Activated naive CD4-positive, alpha-beta T cell treated with anti-CD3 and anti-CD28 coated beads, Interleukin-2, amount 10 ng/mL, durations not matched to agents 7 days and 5 days (primary cell): ENCODE results near the gene LENG9.
"Not testable (repeated sequence)": the region's sequence is repeated elsewhere in the genome, so short reads cannot be mapped to it uniquely, and the experiment has no call there.

Experiments
- CTCF ChIA-PET: fragments of 350-600 bp; sonication (Branson Sonifier 250); formaldehyde crosslinking; loops from one replicate; lab custom pipeline; 2021; ENCODE audit warnings: antibody characterized with exemption; lab: Charles Lee
- DNase-seq: peaks from one replicate; pipeline ENCODE4 v3.0.0-alpha.2; 2020
- H3K27ac Mint-ChIP-seq: one replicate; pipeline ENCODE4 v1.8.0; 2021; ENCODE audit warnings: mild to moderate bottlenecking, moderate library complexity, mixed read lengths
- H3K27me3 Mint-ChIP-seq: one replicate; pipeline ENCODE4 v1.8.0; 2021; ENCODE audit warnings: mild to moderate bottlenecking, mixed read lengths
- H3K36me3 Mint-ChIP-seq: one replicate; pipeline ENCODE4 v1.8.0; 2021; ENCODE audit warnings: mixed read lengths
- H3K4me1 Mint-ChIP-seq: one replicate; pipeline ENCODE4 v1.8.0; 2021; ENCODE audit warnings: mixed read lengths
- H3K4me3 Mint-ChIP-seq: one replicate; pipeline ENCODE4 v1.8.0; 2021; ENCODE audit warnings: mild to moderate bottlenecking, moderate library complexity, mixed read lengths
- H3K9me3 Mint-ChIP-seq: one replicate; pipeline ENCODE4 v1.8.0; 2021; ENCODE audit warnings: mixed read lengths

LENG9 gene

DNA sequence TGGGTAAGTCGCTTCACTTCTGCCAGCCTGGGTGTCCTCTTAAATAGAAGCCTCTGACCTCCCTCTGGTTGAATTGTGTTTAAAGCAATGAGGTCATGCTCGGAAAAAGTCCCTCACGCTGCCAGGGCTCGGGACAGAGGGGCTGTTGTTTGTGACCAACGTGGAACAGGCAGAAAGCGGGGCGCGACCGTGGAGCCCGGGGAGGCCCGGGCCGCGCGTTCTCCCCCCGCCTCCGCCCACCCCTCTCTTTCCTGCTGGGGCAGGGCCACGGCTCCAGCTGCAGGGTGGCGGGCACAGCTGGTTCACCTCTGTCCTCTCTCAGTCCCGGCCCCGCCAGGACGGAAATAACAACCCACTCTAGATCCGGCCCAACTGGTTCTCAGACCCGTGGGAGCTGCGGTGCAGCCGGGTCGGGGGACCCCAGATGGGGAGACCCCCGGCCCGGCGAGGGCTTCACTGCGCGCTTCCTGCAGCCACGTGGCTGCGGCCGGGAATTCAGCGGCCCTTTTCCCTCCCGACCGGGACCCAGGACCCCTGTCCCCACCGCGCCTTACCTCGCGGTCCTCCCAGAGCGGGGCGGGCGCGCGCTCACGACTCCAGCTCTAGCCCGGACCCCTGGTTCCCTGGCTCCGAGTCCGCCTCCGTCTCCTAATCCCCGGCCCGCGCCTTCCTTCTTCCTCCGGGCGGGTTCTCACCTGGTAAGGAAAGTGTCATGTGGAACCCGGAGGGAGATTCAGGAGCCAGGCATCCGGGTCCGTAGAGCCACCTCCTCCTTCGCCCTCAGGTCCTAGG lies 7.6 kb upstream of the LENG9 start:
- H3K4me3 Mint-ChIP-seq, result no peak overlapping the region
- H3K27ac Mint-ChIP-seq, result no peak overlapping the region
- CTCF ChIA-PET, result no interaction called here
- peaks cover 8% of the 10 kb centered on the region for H3K4me1 Mint-ChIP-seq
- peaks cover 64% of the 10 kb centered on the region for H3K27me3 Mint-ChIP-seq
- H3K36me3 Mint-ChIP-seq, result no peaks in the 10 kb centered on the region
- no peaks in the 10 kb centered on the region for H3K9me3 Mint-ChIP-seq
- no peak for DNase-seq

DNA sequence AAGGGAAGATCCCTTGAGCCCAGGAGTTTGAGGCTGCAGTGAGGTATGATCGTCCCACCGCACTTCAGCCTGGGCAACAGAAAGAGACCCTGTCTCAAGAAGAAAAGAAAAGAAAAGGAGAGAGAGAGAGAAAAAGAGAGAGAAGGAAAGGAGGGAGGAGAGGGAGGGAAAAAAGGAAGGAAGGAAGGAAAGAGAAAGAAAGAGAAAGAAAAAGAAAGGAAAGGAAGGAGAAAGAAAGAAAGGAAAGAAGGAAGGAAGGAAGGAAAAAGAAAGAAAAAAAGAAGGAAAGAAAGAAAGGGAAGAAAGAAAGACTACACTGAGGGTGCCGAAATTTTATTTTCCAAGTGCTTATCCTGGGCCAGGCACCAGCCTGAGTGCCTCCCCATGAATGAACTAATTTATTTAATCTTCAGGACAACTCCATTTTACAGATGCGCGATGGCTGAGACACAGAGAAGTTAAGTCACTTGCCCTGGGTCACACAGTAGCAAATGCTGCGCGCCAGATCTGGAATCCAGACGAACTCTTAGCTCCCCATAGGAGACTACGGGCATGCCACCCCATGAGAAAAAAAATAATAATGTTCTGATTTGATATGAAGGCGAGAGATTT lies 6.8 kb upstream of the LENG9 start:
- Mint-ChIP-seq H3K9me3 (no peaks in the 10 kb centered on the region), H3K4me1 (peaks cover 12% of the 10 kb centered on the region), H3K36me3 (no peaks in the 10 kb centered on the region), H3K4me3 (no peak overlapping the region), H3K27me3 (peaks cover 70% of the 10 kb centered on the region), H3K27ac (no peak overlapping the region)
- CTCF ChIA-PET, result no interaction called here
- DNase-seq, result no peak

DNA sequence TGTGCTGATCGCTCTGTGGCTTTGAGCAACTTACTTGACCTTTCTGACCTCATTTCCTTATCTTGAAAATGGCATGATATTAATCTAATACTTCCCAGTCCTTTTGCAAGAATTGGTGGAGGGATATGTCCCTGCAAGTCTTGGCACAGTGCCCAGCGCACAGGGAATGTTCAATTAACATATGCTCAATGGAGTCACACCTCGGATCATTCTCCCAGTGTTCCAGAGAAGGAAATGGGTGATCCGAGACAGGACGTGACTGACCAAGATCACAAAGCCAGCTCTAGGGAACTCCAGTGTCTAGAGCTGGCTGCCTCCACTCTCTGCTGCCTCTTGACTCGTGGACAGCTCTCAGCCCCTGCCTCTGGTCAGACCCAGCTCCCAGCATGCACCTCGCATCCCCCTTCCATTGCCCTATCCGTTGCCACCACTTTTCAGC lies 5.9 kb upstream of the LENG9 start:
- no peaks in the 10 kb centered on the region for H3K9me3 Mint-ChIP-seq
- CTCF ChIA-PET, result no interaction called here
- no peak for DNase-seq
- H3K4me1 Mint-ChIP-seq, result peaks cover 15% of the 10 kb centered on the region
- no peaks in the 10 kb centered on the region for H3K36me3 Mint-ChIP-seq
- no peak overlapping the region for H3K4me3 Mint-ChIP-seq
- peaks cover 77% of the 10 kb centered on the region for H3K27me3 Mint-ChIP-seq
- no peak overlapping the region for H3K27ac Mint-ChIP-seq

DNA sequence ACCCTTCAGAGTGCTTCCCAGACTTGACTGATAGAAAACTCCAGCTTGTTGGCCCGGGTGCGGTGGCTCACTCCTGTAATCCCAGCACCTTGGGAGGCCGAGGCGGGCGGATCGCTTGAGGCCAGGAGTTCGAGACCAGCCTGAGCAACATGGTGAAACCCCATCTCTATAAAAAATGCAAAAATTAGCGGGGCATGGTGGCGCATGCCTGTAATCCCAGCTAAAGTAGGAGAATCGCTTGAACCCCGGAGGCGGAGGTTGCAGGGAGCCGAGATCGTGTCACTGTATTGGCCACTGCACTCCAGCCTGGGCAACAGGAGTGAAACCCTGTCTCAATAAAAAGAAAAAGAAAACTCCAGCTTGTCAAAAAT lies 2.5 kb upstream of the LENG9 start:
- H3K4me1 Mint-ChIP-seq, result peaks cover 32% of the 10 kb centered on the region
- DNase-seq, H3K36me3 Mint-ChIP-seq, H3K9me3 Mint-ChIP-seq, H3K27ac Mint-ChIP-seq: not testable (repeated sequence)
- H3K27me3 Mint-ChIP-seq, result peaks cover 60% of the 10 kb centered on the region
- H3K4me3 Mint-ChIP-seq, result peak overlapping the region; percentile 58
- CTCF ChIA-PET, result interaction anchor here (0.6 to 1.2 kb wide), 3 partner anchors 15 to 209 kb away, joined by 3 to 4 read pairs (median 3); no protein-coding TSS in a partner anchor

DNA sequence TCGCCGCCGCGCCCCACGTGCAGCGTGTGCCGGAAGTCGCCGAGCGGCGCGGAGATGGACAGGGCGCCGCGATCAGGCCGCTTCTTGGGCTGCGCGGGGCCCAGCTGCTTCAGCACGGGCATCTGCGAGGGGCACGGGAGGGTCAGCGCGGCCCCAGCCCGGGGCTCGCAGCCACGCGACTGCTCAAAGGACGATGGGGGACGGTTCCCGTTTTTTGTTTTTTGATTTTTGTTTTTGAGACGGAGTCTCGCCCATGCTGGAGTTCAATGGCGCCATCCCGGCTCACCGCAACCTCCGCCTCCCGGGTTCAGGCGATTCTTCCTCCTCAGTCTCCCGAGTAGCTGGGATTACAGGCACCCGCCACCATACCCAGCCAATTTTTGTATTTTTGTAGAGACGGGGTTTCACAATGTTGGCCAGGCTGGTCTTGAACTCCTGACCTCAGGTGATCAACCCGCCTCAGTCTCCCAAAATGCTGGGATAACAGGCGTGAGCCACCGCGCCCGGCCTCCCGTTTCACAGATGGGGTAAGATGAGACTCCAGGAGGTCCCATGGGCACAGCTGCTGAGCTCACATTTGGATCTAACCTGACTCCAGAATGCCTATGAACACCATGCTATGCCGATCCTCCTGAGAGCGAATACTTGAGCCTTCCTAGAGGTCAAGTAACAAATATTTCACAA lies 2.0 kb upstream of the LENG9 start:
- CTCF ChIA-PET, result interaction anchor here (0.6 to 1.2 kb wide), 3 partner anchors 16 to 209 kb away, joined by 3 to 4 read pairs (median 3); no protein-coding TSS in a partner anchor
- no peak overlapping the region for H3K27ac Mint-ChIP-seq

DNA sequence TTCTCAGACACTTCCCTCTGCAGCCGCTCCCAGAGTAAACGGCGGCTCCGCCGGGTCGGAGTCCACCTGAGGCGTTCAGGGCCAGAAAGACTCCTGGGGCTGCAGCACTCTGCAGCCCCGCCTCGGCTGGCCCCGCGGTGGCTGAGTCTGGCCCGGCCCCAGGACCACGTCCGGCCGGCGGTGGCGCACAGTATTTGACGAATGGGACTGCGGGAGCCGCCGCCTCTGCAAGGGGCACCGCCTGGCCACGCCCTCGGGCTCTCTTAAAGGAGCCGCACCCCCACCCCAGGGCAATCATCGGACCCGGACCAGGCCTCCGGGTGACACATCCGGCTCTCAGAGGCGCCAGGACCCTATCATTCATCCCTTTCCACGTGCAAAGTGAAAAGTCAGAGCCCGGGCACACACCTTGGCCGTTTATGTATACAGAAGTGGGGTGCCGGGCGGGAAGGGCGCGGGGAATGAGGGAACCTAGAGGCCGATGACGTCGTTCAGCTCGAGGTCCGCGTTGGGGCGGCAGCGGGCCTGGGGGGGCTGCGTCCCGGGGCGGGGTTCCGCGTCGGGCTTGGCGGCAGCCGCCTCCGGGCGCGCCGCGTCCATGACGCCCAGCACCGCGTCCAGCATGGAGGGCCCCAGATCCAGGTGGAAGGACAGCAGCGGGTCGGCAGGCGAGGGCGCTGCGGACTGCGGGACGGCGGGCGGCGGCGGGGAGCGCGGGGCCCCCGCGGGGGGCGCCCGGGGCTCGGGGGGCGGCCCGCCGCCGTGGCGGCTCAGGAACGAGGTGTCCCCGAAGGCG lies 1.2 kb upstream of the LENG9 start:
- H3K9me3 Mint-ChIP-seq, result no peaks in the 10 kb centered on the region
- CTCF ChIA-PET, result no interaction called here
- DNase-seq, result peak; percentile 87
- peaks cover 30% of the 10 kb centered on the region for H3K4me1 Mint-ChIP-seq
- peaks cover 9% of the 10 kb centered on the region for H3K36me3 Mint-ChIP-seq
- peak overlapping the region; percentile 96 for H3K27ac Mint-ChIP-seq
- H3K27me3 Mint-ChIP-seq, result peaks cover 47% of the 10 kb centered on the region
- H3K4me3 Mint-ChIP-seq, result peak overlapping the region; percentile 76

More for the DNA sequence above, 2.0 kb upstream of the LENG9 start:
- Mint-ChIP-seq H3K9me3 (no peaks in the 10 kb centered on the region), H3K4me1 (peaks cover 28% of the 10 kb centered on the region), H3K36me3 (peaks cover 7% of the 10 kb centered on the region), H3K27me3 (peaks cover 55% of the 10 kb centered on the region), H3K4me3 (peak overlapping the region; percentile 58)
- no peak for DNase-seq

DNA sequence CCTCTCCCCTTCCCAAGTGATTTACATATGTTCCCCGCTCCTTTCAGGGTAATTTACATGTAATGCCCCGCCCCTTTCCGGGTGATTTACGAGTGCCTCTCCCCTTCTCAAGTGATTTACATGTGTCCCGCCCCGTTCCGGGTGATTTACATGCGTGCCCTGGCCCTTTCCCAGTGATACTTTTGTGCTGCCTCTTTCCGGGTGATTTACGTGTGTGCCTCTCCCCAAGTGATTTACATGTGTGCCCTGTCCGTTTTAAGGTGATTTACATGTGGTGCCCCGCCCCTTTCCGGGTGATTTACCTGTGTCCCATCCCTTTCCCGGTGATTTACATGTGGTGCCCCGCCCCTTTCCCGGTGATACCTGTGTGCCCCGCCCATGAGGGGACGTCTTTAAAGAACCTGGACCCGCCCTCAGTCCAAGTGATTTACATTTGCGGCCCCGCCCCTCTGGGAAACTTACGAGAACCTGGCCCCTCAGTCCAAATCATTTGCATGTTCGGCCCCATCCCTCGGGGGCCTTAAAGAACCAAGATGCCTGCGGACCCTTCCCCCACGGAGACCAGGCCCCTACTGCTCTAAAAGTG lies 559 bp upstream of the LENG9 start:
- peak; percentile 94 for DNase-seq
- CTCF ChIA-PET, result interaction anchor here (0.6 to 1.8 kb wide), 2 partner anchors 10 to 538 kb away, joined by 3 to 6 read pairs; no protein-coding TSS in a partner anchor
- Mint-ChIP-seq H3K4me1 (peaks cover 34% of the 10 kb centered on the region), H3K27me3 (peaks cover 40% of the 10 kb centered on the region), H3K9me3 (no peaks in the 10 kb centered on the region), H3K27ac (peak overlapping the region; percentile 96), H3K36me3 (peaks cover 13% of the 10 kb centered on the region), H3K4me3 (peak overlapping the region; percentile 76)

DNA sequence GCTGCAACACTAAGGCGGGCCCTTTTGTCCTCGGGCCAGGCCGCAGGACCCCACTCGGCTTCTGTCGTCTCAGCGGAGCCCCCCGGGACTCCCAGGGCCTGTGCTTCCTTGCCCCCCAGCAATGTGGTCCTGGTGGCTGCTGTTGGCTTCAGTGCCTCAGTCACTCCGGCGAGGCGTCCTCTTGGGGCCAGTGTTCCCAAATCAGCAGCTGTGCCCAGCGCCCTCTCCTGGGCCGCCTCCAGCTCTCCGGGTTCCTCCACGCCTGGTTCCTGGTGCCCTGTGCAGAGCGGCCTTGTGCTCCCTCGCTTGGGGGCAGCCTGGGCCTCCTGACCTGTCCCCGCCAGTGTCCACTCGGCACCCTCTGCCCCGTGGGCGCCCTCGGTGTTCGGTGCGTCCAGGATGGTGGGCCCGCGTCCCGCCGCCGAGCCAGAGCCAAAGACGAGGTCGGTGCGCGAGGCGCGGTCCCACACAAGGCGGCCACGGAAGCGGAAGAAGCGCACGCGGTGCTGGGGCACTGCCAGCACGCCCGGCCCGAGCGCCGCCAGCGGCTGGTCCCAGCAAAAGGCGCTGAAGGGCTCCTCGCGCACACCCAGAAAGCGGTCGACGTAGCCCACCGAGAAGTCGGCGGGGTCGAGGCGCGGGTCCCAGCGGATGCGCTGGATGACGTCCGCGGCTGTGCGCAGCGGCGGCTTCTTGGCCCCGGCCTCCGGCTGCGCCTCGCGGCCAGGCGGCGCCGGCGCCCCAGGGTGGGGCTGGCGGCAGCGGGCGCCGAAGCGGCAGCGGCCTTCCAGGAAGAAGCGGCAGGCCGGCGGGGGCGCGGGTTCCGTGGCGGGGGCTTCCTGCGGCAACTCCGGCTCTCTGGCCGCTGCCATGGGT lies 685 bp downstream of the LENG9 start:
- H3K9me3 Mint-ChIP-seq, result no peaks in the 10 kb centered on the region
- peaks cover 30% of the 10 kb centered on the region for H3K27me3 Mint-ChIP-seq
- peaks cover 37% of the 10 kb centered on the region for H3K4me1 Mint-ChIP-seq
- H3K36me3 Mint-ChIP-seq, result peaks cover 26% of the 10 kb centered on the region
- H3K27ac Mint-ChIP-seq, result peak overlapping the region; percentile 96
- peak overlapping the region; percentile 76 for H3K4me3 Mint-ChIP-seq
- peak; percentile 78 for DNase-seq
- CTCF ChIA-PET, result interaction anchor here (1.8 kb wide), 1 partner anchor 9 kb away, joined by 6 read pairs; no protein-coding TSS in a partner anchor

DNA sequence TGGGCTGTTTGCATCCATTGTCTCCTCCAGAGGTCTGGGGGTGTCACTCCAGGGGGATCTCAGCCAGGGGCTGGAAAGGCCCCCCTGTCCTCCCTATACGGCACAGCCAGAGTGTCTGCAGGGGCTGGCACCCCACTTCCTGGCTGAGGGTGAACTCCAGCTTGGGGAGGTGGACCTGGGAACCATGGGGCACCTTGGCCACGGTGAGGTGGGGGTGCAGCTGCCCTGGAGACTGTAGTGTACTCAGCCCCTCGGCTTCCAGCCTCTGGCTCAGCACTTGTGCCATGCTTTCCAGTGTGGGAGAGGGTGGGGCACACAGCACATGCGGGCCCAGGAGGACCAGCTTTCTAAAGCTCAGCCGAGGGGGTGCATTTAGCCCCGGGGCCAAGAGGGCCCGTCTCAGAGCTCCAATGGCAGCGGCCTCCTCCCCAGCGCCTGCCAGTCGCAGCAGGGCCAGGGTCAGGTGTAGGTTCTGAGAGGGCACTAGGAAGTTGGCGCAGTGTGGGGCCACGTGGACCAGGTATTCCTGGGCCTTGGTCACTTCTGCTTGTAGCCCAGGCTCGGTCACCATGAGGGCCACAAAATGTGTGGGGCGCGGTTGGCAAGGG lies 1.4 kb downstream of the LENG9 start:
- Mint-ChIP-seq H3K27ac (peak overlapping the region; percentile 86), H3K4me3 (peak overlapping the region; percentile 66), H3K36me3 (peaks cover 30% of the 10 kb centered on the region), H3K4me1 (peaks cover 37% of the 10 kb centered on the region), H3K9me3 (no peaks in the 10 kb centered on the region), H3K27me3 (peaks cover 24% of the 10 kb centered on the region)
- DNase-seq, result no peak
- CTCF ChIA-PET, result interaction anchor here (1.8 kb wide), 1 partner anchor 8 kb away, joined by 6 read pairs; no protein-coding TSS in a partner anchor

DNA sequence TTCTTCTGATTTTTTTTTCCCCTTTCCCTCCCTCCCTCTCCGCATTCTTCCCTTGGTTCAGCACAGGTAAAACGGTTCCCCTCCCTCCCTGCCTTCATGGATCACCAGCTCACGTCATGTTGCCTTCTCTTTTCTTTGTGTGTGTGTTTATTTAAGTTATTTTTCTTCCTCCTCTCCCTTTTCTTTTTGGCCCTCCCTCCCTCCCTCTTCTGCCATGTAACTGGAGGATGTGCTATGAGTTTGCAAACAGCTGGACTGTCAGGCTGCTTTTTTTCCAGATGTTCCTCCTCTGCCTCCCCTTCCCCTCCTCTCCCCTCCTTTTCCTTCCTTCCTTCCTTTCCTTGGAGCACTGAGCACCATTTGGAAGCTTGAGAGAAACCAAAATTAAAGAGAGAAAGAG lies 2.0 kb downstream of the LENG9 start:
- Mint-ChIP-seq H3K36me3 (peaks cover 30% of the 10 kb centered on the region), H3K27me3 (peaks cover 23% of the 10 kb centered on the region), H3K9me3 (no peaks in the 10 kb centered on the region), H3K4me1 (peaks cover 37% of the 10 kb centered on the region), H3K27ac (peak overlapping the region; percentile 86), H3K4me3 (no peak overlapping the region)
- CTCF ChIA-PET, result no interaction called here
- DNase-seq, result no peak

DNA sequence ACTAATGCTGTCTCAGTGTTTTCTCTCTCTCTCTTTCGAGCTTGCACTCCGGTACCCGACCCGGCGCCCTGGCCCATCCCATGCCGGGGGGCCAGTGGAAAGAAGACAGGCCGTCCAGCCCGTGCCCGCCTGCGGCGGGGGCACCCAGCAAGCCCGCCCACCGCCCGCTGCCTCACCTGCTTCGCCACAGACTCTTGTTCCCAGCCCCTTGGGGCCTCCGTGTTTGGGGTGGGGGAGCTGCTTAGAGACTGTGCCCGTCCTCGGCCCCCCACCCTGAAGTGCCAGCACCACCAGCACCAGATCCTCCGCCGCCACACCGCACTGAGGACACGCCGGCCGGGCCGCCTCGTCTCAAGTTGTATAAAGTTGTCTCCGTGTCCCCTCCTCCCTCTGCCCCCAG lies 2.4 kb downstream of the LENG9 start:
- H3K9me3 Mint-ChIP-seq, result no peaks in the 10 kb centered on the region
- no peak overlapping the region for H3K4me3 Mint-ChIP-seq
- CTCF ChIA-PET, result no interaction called here
- peaks cover 37% of the 10 kb centered on the region for H3K4me1 Mint-ChIP-seq
- peak overlapping the region; percentile 45 for H3K27ac Mint-ChIP-seq
- H3K36me3 Mint-ChIP-seq, result peaks cover 32% of the 10 kb centered on the region
- DNase-seq, result no peak
- peaks cover 20% of the 10 kb centered on the region for H3K27me3 Mint-ChIP-seq

DNA sequence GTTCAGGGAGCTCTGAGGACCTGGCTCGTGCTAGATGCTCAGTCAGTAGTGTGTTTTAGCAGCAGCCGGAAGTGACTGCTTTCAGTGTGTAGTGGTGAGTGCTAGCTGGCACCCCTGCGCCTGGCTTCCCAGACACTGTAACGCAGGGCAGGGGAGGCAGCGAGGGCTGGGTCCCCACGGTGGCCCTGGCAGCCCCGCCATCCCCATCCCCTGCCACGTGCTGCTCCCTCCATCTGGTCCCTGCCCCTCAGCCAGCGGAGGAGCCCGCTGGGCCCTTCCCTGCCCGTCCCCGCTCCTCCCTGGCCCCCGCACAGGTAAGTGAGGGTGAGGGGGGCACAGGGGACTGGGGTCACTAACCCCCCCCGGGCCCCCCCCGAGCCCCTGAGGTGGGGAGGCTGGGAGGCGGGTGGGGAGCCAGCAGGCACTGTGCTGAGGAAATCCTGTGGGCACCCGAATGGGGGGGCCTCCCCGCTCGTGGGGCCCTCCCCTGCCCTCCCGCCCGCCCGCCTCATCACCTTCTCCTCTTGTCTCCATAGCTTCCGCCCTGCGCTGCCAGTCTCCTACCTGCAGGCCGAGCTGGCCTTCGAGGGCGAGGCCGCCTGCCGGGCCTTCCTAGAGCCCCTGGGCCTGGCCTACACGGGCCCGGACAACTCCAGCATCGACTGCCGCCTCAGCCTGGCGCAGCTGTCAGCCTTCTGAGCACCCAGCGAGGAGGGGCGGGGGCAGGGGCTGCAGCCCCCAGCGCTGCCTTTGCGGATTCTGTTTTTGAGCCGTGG lies 3.2 kb downstream of the LENG9 start:
- peaks cover 35% of the 10 kb centered on the region for H3K36me3 Mint-ChIP-seq
- H3K27ac Mint-ChIP-seq, result no peak overlapping the region
- peaks cover 32% of the 10 kb centered on the region for H3K4me1 Mint-ChIP-seq
- H3K9me3 Mint-ChIP-seq, result no peaks in the 10 kb centered on the region
- H3K27me3 Mint-ChIP-seq, result peaks cover 12% of the 10 kb centered on the region
- H3K4me3 Mint-ChIP-seq, result peak overlapping the region; percentile 7
- CTCF ChIA-PET, result no interaction called here
- no peak for DNase-seq
